ENCODE data around the gene SPDYE16.
"Not testable (repeated sequence)": the region's sequence is repeated elsewhere in the genome, so short reads cannot be mapped to it uniquely, and the experiment has no call there.

Gene SPDYE16

DNA sequence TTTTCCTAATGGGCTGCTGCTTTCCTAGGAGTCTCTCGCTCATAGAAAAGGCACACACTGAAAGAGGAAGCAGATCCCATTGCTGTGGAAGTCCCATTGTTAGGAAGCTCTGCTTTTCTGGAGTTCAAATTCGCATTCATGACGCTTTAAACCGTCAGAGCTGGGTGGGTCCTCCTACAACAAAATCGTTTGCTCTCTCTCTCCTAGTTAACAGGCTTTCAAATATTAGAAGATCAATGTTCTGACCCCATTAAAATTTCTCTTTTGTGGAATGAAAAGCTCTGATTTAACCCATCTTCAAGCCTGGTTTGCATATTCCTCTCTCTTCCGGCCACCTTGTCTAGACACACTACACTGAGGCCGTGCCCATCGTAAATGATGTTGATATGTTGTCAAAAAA lies at the start of gene SPDYE16:
Gene SPDYE16 (minus strand): TSS at position 101 of the 400 bp plus-strand sequence. CDS start 1,838 bp downstream, outside the sequence.
- DNase-seq = not testable (repeated sequence)

DNA sequence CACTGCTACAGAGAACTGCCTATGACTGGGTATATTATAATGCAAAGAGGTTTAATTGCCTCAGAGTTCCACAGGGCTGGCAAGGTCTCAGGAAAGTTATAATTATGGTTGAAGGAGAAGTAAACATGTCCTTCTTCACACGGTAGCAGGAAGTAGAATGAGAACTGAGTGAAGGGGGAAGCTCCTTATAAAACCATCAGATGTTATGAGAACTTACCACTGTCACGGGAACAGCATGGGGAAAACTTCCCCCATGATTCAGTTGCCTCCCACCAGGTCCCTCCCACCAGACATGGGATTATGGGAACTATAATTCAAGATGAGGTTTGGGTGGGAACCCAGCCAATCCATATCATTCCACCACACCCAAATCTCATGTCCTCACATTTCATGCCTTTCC lies 49.6 kb upstream of the SPDYE16 start:
- not testable (repeated sequence) for DNase-seq

- not testable (repeated sequence) for DNase-seq
Observed at GRCh38 chr7:76591602-76592304, 48.7 kb upstream of the SPDYE16 start.

- DNase-seq = not testable (repeated sequence)
Observed at GRCh38 chr7:76591033-76591432, 47.9 kb upstream of the SPDYE16 start.

DNA sequence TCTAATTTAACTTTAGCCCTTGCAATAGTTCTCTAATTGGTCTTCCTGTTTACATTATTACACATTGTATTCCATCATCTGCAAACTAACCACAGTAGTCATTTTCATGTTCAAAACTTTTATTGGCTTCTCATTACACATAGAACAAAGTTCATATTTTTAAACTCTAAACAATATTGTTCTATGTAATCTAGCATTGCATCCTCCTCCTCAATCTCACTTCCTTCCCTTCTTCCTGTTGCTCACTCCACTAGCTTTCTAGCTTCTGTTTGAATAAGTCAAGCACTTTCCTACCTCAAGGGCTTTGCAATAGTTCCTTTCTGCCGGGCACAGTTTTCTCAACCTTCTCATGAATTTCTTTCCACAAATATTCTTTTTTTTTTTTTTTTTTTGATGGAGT lies 45.5 kb upstream of the SPDYE16 start:
- not testable (repeated sequence) for DNase-seq

DNA sequence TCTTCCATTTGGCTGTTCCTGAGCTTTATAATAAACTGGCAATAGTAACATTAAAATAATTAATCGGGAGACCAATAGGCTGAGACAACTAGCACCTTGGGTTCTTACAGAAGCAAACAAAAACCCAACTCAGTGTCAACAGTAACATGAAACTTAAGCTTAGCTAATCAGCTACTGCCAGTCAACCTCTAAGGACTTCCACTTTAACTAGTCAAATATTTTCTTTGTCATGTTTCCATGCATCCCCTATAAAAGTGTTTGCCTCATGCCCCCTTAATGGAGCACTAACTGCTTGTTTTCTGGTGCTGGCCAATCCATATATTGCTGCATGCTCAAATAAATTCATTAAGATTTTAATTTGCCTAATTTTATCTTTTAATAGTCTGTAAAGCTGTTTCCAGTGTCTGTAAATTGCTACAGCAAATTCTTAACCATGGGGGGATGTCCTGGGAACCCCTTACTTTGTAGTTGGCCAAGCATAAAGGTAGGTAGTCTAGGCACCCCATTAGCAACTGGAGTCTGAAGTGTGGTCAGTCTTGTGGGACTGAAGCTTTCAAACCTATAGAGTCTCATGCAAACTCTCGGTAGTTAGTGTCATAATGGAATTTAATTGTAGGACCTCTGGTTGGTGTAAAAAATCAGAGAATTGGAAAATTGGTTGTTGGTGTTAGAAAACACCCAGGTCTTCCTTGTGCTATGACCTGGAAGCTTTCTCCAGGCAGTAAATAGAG lies 43.7 kb upstream of the SPDYE16 start:
- not testable (repeated sequence) for DNase-seq

DNA sequence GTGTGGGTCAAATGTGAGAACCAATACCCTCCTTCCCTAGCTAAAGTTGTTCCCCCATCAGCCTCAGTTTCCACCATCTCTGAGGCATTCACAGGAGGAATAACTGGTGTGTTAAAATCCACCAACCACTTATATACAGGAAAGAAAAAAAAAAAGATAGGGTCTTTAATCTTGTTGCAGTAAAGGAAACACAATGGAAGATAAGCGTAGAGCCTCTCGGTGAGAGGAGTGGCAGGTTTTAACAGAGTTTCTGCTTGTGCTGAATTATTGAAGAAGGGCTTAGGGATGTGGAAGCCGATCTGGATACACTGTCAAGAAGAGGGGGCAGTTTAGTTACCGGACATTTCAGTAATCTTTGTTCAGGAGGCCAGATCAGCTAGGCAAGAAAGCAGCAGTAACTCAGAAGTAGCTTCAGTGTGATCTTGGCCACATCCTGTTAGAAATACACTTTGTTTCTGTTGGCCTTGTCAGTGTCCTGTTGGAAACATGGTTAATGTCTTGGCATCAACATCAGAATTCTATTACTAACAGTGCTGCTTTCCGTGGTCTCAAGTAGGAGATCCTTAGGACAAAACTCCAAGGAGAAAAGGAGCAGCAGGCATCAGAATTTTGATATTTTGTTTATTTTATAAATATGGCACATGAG lies 40.7 kb upstream of the SPDYE16 start:
- not testable (repeated sequence) for DNase-seq

DNA sequence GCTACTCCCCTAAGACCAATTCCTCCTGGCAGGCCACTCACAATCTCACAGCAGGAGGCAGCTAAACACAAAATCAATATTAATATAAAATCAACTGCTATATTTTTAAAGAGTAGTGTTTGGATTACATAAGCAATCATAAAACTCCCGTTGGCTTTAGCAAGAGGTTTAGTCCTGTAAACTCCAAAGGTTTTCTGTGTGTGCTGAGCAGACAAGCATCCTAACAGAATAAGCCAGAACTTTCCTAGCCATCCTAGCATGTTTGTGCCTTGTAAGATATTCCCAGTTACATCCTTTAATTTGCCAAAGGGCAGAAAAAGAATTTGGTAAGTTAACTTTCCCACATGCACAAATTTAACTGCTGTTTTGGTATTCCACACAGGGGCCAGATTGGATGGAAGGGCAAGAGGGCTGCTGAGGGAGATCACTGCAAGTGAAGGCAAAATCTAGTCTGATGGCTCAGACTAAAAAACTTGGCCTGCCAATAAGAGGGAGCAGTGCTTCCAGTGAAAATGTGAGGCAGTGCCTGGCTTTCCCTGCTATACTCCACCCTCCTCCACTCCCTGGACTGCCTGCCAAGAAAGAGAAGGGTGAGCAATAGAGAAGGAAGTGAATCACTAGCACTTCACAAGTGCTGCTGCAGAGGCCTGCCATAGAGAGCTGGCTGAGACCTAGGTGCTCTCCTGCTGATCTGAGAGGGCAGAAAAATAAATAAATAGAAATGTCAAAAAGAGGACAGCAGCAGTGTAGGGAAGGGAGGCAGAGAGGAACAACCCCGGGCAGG lies 39.9 kb upstream of the SPDYE16 start:
- peak; percentile 24 for DNase-seq

DNA sequence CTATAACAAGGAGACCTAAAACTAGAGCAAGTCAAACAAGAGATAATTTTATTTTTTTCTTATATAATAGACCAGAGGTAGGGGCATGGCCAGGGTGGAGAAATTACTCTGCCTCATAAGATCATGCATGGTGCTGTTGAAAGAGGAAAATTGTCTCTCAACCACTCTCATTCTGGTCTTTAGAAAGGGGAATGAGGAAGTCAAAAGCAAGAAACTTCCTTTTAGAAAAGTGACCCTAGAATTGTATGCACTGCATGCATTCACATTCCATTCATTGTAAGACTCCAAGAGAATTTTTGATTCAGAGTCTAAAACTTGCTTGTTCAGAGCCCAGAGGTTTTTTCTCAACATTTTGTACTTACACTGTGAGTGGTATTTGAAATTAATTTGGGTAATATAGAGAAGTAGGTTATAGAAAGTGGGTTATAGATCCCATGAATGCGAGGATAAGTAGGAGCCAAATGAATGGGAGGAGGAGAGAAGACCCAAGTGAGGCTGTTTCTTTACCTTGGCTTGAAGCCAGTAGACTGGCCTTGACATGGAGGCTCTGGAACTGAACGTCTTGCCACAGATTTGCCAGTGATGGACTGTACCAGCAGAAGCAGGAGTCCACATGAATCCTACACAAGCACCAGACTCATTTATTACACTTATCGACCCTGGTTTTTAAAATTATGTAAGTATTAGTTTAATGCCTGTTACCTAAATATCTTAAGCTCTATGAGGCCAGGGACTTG lies 33.0 kb upstream of the SPDYE16 start:
- DNase-seq = not testable (repeated sequence)

DNA sequence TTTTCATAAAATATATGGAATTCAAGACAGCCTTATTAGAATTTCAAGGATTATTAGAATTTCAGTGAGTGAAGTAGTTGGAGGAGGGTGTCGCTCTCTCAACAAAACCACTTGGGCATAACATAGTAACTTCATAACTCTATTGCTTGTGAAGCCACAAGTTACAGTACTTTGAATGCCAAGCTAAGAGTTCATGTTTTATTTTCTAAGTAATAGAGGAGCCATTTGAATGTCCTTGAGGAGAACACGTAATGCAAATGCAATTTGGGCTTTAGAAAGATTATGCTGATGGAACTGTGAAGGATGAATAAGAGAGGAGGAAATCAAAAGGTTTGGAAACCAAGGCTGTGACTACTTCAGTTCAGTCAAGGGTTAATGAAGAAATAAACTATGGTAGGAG lies 32.3 kb upstream of the SPDYE16 start:
- DNase-seq = not testable (repeated sequence)

DNA sequence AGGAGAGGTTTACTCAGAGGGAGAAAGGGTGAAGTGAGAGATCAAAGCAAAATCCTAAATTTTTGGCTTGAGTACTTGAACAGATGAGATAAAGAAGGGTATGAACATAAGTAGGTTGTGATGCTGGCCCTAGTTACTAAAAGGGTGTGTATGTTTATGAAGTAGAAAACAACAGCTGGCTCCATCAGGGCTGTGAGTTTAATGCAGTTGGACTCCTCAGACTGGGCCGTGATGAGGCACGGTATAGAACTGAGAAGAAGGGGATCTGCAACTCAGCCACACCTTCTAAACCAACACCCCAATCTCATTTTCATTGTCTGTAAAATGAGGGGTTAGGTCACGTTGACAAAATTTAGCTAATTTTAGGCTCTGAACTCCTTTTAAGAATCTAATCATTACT lies 29.2 kb upstream of the SPDYE16 start:
- not testable (repeated sequence) for DNase-seq

DNA sequence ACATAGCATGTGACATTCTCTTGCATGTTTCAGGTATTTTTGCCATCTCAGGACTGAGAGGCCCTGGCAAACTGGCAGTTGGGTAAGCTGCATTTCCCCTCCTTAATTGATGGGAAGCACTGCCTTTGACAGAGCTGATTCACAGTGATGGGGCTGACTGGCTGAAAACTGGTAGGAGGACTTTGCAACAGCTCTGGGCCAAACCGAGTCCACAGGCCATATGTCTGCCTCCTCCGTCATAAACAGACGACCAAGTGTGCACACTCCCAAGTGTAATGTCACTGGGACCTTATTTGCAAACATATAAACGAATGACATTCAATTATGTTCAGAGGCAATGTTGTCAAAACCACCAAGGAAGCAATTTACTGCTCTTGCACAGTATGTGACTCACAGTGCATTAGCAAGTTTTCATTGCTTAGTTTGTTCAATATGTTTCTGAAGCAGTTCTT lies 27.3 kb upstream of the SPDYE16 start:
- not testable (repeated sequence) for DNase-seq

DNA sequence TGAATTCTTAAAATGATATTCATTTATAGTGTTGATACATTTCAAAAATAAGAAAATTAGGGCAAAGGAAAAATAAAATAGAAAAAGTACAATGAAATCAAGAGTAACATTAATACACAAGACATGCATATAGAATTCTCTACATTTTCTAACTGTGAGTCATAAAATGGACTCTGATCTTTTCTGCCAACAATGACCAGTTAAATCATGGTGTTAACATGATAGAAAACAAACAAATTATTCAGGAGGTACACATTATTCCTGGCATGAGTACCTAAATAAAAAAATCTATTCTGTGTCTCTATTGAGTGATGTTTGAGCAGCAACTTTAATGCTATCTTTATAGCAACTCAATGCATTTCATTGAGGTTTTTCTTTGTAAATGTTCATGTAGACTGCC lies 25.6 kb upstream of the SPDYE16 start:
- DNase-seq = not testable (repeated sequence)

- DNase-seq = not testable (repeated sequence)
Observed at GRCh38 chr7:76567753-76568152, 24.7 kb upstream of the SPDYE16 start.

DNA sequence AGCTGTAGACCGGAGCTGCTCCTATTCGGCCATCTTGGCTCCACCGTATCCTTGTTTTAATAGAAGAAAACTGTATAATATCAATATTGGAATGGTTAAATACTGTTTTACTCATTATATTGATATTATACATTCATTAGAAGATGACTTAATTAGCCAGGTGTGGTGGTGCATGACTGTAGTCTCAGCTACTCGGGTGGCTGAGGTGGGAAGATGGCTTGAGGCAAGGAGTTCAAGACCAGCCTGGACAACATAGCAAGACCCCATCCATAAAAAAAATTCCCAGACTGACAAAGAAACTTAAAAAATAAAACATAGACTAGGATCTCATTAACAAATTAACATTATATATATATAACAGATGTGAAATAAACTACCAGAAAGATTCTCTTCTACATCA lies 24.2 kb upstream of the SPDYE16 start:
- not testable (repeated sequence) for DNase-seq

GRCh38 chr7:76565001-76565400 lies 21.9 kb upstream of the SPDYE16 start:
- DNase-seq = not testable (repeated sequence)

- DNase-seq = not testable (repeated sequence)
Observed at GRCh38 chr7:76561342-76561741, 18.2 kb upstream of the SPDYE16 start.

DNA sequence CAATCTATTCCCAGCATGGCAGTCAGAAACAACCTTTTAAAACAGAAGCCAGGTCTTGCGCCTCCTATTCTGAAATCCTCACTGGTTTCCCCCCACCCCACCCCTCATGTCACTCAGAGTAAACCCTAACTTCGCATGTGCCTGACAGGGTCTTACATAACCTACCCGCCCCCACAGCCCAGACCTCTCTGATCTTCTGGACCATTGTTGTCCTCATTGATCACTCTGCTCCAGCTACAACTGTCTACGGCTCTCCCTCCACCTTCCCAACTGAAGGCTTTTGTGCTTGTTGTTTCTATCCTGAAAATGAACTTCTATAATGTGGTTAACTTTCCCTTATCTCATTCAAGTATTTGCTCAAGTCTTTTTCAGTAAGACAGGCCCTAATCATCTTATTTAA lies 17.1 kb upstream of the SPDYE16 start:
- not testable (repeated sequence) for DNase-seq

GRCh38 chr7:76559685-76560084 lies 16.6 kb upstream of the SPDYE16 start:
- DNase-seq = not testable (repeated sequence)

- DNase-seq = not testable (repeated sequence)
Observed at GRCh38 chr7:76551992-76552391, 8.9 kb upstream of the SPDYE16 start.

DNA sequence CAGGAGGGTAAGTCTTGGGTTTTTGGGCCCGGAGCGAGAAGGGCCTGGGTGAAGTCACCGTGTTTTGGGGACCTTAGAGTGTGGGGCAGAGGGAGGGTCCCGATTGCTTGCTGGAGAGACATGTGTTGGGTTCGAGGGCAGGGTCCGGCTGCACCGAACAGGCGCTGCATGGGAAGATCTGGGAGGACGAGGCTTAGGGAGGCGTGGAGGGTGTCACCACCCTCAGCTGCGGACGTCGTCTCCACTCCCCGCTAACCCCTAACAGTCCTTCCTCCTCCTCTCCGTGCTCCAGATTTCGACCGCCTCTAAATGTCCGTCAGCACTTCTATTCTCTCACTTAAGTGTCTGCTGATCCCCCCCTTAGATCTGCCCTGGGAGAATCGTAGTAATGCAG lies 6.8 kb upstream of the SPDYE16 start:
- DNase-seq = not testable (repeated sequence)

Measured in stimulated activated CD4-positive, alpha-beta T cell treated with anti-CD3 and anti-CD28 coated beads, Interleukin-4, amount 100 ng/mL, for 24 hours (primary cell).